CD4-positive, alpha-beta T cell treated with Interferon alpha-2 for 1 hour (primary cell): ENCODE data around the gene HES4.
"Not testable (repeated sequence)": the region's sequence is repeated elsewhere in the genome, so short reads cannot be mapped to it uniquely, and the experiment has no call there.

Experiments used
- DNase-seq, 2 donors: peaks; one replicate each; pipeline ENCODE4 v3.0.0-alpha.2; 2020 to 2022

HES4 gene

DNA sequence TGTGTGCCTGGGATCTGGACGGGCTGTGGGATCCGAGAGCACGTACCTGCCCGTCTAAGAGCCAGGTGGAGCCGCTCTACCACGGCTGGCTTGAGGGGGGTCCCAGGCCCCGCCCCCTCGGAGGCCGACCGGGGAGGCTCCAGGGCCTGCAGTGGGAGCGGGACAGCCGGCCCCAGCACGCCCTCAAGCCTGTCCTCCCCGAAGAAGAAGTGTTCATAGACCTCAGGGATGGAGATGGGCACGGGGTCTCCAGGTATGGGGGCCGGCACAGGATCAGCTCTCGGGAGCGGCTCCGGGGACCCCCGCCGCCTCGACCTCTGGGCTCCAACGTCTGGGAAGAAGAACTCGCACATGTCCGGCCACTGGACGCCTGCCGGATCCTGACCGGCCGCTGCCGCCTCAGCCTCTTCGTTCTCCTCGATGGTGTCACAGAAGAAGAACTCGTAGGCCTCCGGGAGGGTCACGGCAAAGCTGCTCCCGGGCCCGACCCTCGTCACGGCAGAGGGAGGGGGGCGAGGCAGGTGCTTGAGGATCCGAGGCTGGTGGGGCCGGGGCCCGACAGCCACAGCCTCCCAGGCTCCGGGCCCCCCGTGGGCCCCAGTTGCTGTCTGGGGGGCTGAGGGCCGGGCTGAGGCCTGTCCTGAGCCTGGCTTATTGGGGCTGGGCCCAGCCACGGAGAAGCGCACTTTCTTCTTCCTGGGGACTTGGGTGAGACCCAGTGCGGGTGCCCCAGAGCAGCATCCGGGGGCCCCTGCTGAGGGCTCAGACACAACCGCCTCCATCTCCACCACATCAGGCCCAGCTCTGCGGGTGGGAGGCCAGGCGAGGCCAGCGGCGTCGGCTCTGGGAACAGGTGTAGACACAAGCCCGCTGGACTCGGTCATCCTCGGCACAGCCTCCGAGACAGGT lies 20.8 kb downstream of the HES4 start:
- no peak for DNase-seq

DNA sequence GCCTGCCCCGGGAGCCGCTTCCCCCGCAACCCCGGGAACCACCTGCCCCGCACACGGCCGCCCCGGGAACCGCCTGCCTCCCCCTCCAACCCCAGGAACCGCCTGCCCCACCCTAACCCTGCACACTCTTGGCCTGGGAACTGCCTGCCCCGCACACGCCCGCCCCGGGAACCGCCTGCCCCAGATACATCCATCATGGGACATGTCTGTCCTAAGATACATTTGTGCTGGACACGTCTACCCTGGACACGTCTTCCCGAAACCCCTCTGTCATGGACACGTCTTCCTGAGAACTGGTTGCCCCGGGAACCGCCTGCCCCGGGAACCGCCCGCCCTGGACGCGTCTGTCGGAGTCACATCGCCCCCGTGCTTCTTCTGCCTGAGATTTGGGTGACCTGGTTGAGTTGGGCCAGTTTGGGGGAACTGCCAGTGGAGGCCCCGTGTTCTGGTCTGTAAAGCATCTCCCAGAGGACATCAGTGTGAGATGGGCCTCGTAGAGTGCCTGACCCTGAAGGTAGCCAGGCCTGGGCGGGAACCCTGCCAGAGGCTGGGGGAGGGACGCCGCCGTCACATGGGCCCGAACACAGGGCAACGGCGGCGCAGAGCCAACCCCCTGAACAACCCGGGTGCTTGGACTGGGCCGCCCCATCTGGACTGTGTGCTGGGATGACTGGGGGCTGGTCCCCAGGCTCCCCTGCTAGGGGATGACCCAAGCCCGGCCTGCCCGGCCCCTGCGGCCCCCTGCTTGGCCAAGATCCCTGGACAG lies 21.6 kb downstream of the HES4 start:
- no peak for DNase-seq

DNA sequence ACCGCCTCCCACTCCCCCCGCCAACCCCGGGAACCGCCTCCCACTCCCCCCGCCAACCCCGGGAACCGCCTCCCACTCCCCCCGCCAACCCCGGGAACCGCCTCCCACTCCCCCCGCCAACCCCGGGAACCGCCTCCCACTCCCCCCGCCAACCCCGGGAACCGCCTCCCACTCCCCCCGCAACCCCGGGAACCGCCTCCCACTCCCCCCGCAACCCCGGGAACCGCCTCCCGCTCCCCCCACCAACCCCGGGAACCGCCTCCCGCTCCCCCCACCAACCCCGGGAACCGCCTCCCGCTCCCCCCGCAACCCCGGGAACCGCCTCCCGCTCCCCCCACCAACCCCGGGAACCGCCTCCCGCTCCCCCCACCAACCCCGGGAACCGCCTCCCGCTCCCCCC lies 23.1 kb downstream of the HES4 start:
- not testable (repeated sequence) for DNase-seq

DNA sequence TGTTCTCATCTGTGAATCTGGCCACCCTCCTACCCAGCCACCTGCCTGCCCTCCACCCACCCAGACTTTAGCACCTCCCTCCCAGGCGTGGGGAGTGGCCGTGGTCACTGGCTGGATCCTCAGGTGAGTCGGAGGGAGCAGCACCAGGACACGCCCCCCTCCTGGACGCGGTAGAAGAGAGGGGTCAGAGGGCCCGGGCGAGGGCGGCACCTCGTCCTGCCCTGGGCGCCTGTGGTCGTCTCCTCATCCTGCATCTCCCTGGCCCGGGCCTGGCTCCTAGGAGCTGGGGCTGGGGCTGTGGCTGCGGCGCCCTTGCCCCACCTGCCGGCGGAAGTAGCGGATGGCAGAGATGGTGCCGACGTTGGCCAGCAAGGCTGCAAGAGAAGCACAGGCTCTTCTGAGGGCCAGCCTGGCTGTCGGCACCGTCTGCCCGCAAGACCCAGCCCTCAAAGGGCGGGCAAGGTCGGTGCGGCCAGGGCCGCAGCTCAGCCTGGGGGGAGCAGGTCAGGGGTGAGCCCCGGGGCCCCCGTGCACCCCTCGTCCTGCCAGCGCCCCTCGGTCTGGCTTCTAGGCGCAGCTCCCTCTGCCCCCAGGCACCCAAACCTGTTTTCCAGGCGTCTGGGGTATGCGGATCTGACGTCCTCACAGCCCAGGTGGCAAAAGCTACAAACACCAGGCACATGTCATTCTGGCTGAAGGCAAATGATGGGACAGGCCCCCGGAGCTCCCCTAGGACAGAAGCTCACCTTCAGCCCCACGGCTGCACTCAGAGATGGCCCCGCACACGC lies 23.8 kb downstream of the HES4 start:
- peak; percentile 70 to 78 for DNase-seq

DNA sequence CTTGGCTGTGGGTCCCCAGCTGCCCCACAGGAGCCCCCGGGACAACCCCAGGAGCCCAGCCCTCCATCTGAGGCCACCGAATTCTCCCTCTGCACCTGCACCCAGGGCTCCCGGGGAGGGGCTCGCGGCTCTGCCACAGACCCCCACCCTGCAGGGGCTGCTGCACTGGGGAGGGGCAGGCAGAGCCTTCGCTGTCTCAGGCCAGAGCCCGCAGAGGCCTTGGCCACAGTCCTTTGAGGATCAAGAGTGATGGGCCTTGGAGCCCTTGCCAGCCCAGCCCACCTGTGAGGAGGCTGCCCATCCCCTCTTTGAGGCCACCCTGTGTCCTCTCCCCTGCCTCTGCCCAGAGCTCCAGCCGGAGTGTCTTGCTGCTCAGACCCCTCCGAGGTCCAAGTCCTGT lies 24.5 kb downstream of the HES4 start:
- DNase-seq = no peak

DNA sequence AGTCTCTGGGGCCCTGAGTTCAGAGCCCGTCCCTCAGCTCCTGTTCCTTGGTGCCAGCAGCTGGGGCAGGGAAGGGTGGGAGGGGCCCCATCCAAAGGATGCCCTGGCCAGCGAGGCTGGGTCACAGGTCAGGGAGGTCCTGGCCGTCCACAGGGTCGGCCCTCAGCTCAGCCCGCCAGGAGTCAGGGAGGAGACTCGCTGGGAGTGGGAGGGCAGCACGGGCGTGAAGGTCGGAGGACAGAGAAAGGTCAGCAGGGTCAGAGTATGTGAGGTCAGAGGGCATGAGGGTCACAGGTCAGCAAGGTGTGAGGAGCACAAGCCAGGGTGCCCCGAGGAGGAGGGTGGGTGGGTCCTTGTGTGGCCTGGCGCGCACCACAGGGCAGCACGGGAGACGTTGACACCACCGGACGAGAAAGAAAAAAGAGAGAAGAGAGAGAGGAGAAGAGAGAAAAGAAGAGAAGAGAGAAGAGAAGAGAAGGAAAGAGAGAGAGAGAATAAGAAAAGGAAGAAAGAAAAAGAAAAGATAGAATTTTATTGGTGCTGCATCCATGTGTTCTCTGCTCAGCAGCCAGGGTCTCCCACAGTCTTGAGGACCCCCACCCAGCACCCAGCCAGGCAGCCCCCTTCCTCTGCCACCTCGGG lies 25.1 kb downstream of the HES4 start:
- DNase-seq = no peak

DNA sequence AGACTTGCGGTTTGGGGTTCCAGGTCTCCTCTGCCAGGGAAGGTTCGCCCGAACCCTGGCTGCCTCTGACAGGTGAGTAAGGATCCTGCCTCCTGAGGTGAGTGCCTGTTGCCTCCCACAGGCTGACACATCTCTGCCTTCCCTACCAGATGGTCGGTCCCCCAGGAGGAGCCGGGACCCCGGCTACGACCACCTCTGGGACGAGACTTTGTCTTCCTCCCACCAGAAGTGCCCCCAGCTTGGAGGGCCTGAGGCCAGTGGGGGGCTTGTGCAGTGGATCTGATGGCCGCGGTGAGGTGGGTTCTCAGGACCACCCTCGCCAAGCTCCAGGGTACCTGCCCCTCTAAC lies 25.6 kb downstream of the HES4 start:
- no peak for DNase-seq

DNA sequence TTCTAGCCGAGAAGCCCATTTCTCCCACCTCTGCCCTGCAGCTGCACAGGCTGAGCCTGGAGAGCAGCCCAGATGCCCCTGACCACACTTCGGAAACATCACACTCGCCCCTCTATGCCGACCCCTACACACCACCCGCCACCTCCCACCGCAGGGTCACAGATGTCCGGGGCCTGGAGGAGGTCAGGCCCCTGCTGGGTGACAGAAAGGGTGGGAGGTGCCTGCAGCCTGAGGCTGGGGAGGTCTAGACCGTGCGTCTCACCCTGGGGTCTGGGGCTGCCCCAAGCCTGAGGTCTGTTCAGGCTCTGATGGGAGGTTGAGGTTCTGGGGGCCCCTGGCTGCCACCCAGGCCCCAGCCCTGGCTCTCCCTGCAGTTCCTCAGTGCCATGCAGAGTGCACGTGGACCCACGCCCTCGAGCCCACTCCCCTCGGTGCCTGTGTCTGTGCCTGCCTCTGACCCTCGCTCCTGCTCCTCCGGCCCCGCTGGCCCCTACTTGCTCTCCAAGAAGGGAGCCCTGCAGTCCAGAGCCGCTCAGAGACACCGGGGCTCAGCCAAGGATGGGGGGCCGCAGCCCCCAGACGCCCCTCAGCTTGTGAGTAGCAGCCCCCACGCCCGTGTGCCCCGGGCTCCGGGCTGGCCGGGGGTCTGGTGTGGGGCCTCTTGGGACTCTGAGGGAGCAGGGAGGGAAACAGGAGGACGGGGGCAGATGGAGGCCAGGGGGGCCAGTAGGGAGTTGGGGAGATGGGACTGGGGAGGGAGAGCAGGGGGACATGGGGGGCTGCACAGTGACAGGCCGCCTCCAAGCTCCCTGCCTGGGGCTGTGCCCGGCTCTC lies 26.2 kb downstream of the HES4 start:
- no peak for DNase-seq

DNA sequence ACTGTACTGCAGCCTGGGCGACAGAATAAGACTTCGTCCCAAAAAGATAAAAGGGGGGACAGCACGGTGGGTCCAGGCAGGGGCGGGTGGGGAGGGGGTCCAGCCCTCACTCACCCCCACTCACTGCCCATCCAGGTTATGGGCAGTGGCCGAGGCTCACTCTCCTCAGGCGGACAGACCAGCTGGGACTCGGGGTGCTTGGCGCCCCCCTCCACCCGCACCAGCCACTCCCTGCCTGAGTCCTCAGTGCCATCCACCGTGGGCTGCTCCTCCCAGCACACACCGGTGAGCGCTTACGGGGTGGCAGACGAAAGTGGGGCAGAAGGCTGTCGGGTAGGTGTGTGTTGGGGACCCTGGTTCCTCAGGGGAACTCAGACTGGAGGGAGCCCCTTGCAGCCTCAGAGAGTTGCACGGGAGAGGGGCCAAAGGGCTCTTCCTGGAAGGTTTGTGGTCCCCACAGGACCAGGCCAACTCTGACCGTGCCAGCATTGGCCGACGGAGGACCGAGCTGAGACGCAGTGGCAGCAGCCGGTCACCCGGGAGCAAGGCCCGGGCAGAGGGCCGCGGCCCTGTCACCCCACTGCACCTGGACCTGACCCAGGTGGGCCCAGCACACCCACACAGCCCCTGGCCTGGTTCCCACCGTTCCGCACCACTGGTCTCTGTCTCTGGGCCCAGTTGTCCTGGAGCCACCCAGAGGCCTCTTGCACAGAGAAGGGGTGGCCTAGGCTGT lies 27.0 kb downstream of the HES4 start:
- DNase-seq = no peak

DNA sequence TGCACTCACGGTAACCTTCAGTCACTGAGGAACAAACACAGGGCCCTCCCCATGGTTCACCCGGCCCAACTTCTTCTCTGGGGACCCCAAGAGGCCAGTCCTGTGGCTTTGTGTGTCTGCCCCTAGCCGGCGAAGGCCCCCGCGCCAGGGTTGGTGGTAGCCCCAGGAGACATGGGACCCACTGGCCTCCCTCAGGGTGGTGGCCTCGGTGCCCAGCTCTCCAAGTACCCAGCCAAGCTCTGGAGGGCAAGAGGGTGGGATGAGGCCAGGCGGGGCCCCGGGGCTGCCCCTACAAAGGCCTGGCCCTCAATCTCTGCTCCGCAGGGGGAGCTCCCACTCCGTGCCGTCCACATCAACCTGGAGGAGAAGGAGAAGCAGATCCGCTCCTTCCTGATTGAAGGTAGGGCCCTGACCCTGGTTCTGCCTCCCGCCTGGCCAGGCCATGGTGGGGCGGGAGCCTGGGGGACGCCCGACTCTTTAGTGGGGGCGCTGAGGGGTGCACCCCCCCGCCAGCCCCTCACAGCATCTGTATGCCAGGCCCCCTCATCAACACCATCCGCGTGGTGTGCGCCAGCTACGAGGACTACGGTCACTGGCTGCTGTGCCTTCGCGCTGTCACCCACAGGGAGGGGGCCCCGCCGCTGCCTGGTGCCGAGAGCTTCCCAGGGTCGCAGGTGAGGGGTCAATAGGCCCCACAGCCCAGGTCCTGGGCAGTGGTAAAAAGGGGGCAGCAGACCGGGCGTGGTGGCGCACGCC lies 28.0 kb downstream of the HES4 start:
- no peak for DNase-seq

DNA sequence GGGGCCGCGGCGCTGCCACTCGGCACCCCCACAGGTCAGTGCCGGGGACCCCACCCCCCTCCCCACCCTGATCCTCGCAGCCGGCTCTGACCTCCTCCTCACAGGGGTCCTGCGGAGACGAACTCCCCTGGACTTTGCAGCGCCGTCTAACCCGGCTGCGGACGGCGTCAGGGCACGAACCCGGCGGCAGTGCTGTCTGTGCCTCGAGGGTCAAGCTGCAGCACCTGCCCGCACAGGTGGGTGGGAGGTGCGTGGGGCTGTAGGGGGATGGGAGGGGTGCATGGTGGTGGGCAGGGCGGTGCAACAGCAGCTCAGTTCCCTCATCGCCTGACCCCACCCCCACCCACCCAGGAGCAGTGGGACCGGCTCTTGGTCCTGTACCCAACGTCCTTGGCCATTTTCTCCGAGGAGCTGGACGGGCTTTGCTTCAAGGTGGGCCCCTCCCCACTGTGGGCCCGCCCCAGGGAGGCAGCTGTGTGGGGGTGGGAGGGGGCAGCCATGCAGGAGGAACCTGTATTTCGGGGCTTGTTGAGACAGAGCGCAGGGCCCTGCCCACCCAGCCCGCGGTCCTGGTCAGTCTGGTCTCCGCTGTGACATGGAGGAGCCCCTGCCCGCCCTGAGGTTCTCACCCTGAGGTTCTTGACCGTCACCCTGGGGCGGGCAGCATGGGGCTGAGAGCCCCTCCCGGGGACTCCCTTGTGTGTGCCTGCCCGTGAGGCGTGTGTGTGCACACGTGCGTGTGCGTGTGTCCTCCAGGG lies 28.7 kb downstream of the HES4 start:
- no peak for DNase-seq

DNA sequence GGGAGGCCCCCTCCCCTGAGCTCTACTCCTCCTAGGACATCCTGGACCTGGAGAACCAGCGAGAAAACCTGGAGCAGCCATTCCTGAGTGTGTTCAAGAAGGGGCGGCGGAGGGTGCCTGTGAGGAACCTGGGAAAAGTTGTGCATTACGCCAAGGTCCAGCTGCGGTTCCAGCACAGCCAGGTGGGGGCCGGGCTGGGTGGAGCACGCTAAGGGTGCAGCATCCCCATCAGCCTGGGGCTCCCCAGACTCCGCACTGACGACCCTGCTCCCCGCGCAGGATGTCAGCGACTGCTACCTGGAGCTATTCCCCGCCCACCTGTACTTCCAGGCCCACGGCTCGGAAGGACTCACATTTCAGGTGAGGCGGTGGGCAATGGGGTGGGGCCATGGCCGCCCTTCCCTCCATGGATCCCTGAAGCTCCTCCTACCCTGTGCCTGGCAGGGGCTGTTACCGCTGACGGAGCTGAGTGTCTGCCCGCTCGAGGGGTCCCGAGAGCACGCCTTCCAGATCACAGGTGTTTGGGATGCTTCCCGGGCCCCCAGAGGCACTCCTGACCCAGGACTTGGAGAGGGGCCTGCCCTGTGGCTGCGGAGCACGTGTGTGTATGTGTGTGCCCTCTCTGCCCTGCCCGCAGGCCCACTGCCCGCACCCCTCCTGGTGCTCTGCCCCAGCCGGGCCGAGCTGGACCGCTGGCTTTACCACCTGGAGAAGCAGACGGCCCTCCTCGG lies 29.5 kb downstream of the HES4 start:
- no peak for DNase-seq

DNA sequence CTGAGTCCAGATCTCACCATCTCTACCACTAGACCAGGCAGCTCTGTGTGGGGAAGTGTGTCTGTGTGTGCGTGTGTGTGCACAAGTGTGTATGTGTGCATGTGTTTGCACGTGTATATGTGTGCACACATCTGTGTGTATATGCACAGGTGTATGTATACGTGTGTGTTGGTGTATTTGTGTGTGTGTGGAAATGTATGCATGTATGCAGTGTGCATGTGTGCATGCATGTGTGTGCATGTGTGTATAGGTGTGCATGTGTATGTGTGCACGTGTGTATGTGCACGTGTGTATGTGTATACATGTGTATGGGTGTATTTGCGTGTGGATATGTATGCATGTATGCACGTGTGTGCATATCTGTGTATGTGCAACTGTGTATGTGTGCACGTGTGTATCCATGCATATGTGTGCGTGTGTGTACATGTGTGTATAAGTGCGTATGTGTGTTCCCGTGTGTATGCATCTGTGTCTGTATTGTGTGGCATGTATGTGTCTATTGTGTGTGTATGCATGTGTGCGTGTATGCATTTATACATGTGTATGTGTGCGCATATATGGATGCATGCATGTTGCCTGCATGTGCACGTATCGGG lies 30.5 kb downstream of the HES4 start:
- no peak for DNase-seq

DNA sequence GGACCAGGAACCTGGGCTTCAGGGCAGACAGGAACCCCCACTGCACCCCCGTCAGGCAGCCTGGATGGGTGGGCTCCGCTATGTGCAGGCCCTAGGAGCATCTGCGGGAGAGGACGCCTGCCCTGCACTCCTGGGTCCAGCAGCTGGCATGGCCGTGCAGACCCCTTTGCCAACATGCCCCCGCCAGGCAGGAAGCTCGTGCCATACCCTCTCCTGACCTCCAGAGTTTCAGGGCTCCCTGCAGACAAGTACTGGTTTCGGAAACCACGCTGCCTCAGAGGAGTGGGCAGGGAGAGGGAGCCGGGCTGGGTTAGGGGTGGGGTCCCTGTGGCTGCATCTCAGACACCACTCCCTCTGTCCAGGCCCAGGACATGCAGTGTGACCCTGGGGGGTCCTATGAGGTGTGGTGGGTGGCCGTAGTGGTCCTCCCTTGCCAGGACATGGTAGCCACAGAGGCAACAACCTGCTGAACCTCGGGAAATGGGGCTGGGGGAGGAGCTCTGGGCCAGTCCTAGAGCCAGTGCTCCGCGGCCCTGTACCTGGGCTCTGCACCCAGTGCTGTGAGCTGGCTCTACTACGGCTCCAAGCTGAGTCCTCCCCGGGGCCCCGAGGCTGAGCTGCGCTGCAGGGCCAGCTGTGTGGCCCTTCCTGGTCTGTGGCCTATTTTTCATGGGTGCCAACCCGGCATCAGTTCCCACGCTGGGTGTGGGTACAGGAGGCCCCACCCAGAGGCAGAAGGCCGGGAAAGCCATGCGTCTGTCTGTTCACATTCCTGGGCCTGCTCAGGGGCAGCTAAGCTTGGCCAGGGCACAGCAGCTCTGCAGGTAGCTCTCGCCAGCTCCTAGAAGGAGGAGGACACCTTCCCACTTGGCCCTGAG lies 32.2 kb downstream of the HES4 start:
- no peak for DNase-seq

DNA sequence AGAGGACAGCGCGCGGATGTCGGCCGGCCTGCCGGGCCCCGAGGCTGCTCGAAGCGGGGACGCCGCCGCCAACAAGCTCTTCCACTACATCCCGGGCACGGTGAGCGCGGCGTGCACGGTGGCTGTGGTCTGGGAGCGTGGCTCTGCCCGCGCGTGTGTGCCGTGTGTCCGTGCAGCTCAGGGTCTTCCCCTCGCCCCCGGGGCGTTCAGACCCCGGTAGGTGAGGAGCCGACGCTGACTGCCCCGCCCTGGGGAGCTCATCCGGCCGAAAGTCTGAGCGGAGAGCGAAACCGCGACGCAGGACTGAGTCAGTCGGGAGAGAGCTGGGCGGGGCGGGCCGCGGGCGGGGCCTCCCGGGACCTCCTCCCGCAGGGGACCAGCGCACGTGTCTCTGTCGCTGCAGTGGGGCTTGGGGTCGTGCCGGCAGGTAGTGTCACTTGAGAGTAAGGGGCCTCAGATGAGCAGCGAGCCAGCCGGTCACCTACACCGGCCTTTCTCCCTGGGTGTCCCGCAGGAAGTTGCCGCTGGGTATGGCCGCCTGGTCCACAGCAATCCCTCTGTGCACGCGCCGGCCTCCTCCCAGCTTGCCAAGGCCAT lies 33.1 kb downstream of the HES4 start:
- DNase-seq = peak; percentile 56 to 73

DNA sequence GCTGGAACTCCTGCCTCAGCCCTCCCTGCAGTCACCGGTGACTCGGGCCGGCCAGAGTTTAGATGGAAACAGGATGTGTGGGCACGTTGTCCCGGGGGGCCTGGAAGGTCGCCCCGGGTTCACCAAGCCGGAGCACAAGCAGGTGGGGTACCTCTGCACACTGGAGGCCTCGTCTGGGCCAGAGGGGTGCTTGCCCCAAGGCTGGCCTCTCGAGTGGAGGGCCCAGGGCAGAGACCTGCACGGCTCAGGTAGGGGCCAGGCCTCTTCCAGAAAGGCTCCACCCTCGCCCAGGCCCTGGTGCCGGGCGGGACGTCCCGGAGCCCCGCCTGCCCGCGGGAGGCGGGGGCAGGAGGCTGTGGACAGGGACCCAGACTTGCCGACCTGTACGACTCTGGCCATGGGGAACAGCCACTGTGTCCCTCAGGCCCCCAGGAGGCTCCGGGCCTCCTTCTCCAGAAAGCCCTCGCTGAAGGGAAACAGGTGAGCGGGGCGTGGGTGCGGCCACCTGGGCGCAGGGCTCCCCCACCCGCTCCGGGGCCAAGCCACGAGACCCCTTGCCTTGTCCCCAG lies 33.7 kb downstream of the HES4 start, which contains the start of gene PLEKHN1:
PLEKHN1 (plus strand) TSS at position 348 of the 569 bp plus-strand sequence; CDS start at position 398, 50 bp downstream.
- DNase-seq = peak in 1 of 2 donors; percentile 28
